ENCODE data around the gene PDE9A. TPM values are rescaled to one million over a fixed set of nuclear protein-coding genes. Genes with fewer than 3 reads are reported as not detected.

The PDE9A gene
- total RNA-seq, 1 experiment from 2014 or later = 44.8 TPM

GRCh38 chr21:42797522-42797921 lies 144.1 kb downstream of the PDE9A start (continued):
- TF ChIP-seq ZBTB43 (CRISPR knock-in tag; IDR thresholded peaks at IDR 0.05) = no peak
- no peak for TF ChIP-seq FOXP1 (CRISPR knock-in tag; IDR thresholded peaks at IDR 0.05; ENCODE audit: borderline replicate concordance)
- no peak for TF ChIP-seq ZNF671 (CRISPR knock-in tag; IDR thresholded peaks at IDR 0.05)

DNA sequence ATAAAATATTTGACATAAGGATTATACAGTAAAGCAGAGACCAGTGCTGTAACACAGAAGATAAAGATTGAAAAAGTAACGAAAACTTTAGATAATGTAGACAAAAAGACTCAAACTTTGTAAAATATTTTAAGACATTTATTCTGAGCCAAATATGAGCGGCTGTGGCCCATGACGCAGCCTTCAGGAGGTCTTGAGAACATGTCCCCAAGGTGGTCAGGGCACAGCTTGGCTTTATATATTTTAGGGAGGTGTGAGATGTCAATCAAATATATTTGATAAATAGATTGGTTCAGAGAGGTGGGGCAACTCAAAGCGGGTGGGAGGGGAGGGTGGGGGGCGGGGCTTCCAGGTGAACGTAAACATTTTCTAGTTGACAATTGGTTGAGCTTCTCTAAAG lies 144.7 kb downstream of the PDE9A start:
- Mint-ChIP-seq H3K27me3 (ENCODE audit: low read depth) (no peaks in the 10 kb centered on the region), H3K36me3 (peaks cover 16% of the 10 kb centered on the region), H3K4me3 (no peak overlapping the region), H3K27ac (no peak overlapping the region), H3K9me3 (no peaks in the 10 kb centered on the region), H3K4me1 (peaks cover 62% of the 10 kb centered on the region)
- no peak for TF ChIP-seq NR3C1 (CRISPR knock-in tag; conservative IDR thresholded peaks at IDR 0.05; ENCODE audit: low read depth)
- TF ChIP-seq PRRX2 (CRISPR knock-in tag; IDR thresholded peaks at IDR 0.05) = no peak
- TF ChIP-seq NFYB (CRISPR knock-in tag; conservative IDR thresholded peaks at IDR 0.05; ENCODE audit: low read depth) = no peak
- TF ChIP-seq NFATC4 (CRISPR knock-in tag; IDR thresholded peaks at IDR 0.05) = no peak
- TF ChIP-seq JAZF1 (CRISPR knock-in tag; IDR thresholded peaks at IDR 0.05) = no peak
- ATAC-seq = no peak
- ChIA-PET CTCF (no interaction called here), POLR2A (no interaction called here)
- DNase-seq (ENCODE audit: low spot score) = no peak

DNA sequence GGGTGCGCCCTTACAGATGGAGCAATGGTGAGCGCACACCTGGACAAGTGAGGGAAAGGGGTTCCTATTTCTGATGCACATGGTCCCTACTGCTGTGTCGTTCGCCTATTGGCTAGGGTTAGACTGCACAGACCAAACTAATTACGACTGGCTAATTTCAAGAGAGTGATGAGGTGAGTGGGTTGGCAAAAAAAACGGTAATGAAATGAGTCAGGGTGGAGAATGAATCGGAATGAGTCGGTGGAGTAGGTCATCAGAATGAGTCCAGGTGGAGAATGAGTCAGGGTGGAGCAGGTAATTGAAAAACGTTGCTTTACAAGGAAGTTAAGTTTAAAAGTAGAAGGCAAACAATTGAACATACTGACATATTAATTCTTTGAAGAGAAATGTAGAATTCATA lies 146.1 kb downstream of the PDE9A start:
- H3K4me1 Mint-ChIP-seq = peaks cover 49% of the 10 kb centered on the region
- ChIA-PET POLR2A (no interaction called here), CTCF (no interaction called here)
- TF ChIP-seq, protein P1, sequence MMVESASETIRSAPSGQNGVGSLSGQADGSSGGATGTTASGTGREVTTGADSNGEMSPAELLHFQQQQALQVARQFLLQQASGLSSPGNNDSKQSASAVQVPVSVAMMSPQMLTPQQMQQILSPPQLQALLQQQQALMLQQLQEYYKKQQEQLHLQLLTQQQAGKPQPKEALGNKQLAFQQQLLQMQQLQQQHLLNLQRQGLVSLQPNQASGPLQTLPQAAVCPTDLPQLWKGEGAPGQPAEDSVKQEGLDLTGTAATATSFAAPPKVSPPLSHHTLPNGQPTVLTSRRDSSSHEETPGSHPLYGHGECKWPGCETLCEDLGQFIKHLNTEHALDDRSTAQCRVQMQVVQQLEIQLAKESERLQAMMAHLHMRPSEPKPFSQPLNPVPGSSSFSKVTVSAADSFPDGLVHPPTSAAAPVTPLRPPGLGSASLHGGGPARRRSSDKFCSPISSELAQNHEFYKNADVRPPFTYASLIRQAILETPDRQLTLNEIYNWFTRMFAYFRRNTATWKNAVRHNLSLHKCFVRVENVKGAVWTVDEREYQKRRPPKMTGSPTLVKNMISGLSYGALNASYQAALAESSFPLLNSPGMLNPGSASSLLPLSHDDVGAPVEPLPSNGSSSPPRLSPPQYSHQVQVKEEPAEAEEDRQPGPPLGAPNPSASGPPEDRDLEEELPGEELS (CRISPR knock-in tag; IDR thresholded peaks at IDR 0.05) = no peak
- TF ChIP-seq ZBTB43 (CRISPR knock-in tag; IDR thresholded peaks at IDR 0.05) = no peak
- TF ChIP-seq JAZF1 (CRISPR knock-in tag; IDR thresholded peaks at IDR 0.05) = no peak
- TF ChIP-seq ZNF425 (CRISPR knock-in tag; conservative IDR thresholded peaks at IDR 0.05) = no peak
- no peak for TF ChIP-seq EMX1 (CRISPR knock-in tag; IDR thresholded peaks at IDR 0.05)
- TF ChIP-seq TEAD4 (CRISPR knock-in tag; IDR thresholded peaks at IDR 0.05) = no peak
- TF ChIP-seq JUN (CRISPR knock-in tag; IDR thresholded peaks at IDR 0.05) = no peak
- TF ChIP-seq, protein P2, sequence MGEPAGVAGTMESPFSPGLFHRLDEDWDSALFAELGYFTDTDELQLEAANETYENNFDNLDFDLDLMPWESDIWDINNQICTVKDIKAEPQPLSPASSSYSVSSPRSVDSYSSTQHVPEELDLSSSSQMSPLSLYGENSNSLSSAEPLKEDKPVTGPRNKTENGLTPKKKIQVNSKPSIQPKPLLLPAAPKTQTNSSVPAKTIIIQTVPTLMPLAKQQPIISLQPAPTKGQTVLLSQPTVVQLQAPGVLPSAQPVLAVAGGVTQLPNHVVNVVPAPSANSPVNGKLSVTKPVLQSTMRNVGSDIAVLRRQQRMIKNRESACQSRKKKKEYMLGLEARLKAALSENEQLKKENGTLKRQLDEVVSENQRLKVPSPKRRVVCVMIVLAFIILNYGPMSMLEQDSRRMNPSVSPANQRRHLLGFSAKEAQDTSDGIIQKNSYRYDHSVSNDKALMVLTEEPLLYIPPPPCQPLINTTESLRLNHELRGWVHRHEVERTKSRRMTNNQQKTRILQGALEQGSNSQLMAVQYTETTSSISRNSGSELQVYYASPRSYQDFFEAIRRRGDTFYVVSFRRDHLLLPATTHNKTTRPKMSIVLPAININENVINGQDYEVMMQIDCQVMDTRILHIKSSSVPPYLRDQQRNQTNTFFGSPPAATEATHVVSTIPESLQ (CRISPR knock-in tag; IDR thresholded peaks at IDR 0.05) = no peak
- TF ChIP-seq PREB (CRISPR knock-in tag; IDR thresholded peaks at IDR 0.05; ENCODE audit: borderline replicate concordance) = no peak
- no peak for TF ChIP-seq TP53 (CRISPR knock-in tag; IDR thresholded peaks at IDR 0.05)
- no peak for TF ChIP-seq KAT7 (CRISPR knock-in tag; IDR thresholded peaks at IDR 0.05; ENCODE audit: borderline replicate concordance)
- no peak for TF ChIP-seq IRF1 (CRISPR knock-in tag; IDR thresholded peaks at IDR 0.05)
- no peak for TF ChIP-seq ZNF121 (CRISPR knock-in tag; IDR thresholded peaks at IDR 0.05)
- DNase-seq (ENCODE audit: low spot score) (no peak), ATAC-seq (no peak)
- peaks cover 16% of the 10 kb centered on the region for H3K36me3 Mint-ChIP-seq
- H3K4me3 Mint-ChIP-seq = no peak overlapping the region
- 0 out of 2 replicates have a peak overlapping the region, but pooled peaks have one; percentile 2 for H3K27ac Mint-ChIP-seq
- no peaks in the 10 kb centered on the region for H3K27me3 Mint-ChIP-seq (ENCODE audit: low read depth)
- H3K9me3 Mint-ChIP-seq = no peaks in the 10 kb centered on the region

All from WTC11 (cell line).